ENCODE measurements around the gene XPNPEP1. TPM values are rescaled to one million over a fixed set of nuclear protein-coding genes. Genes with fewer than 3 reads are reported as not detected.

XPNPEP1 gene
- polyA plus RNA-seq, 1 donor from 2014 or later: 14.7 TPM

- no peaks in the 10 kb centered on the region for H3K4me1 Mint-ChIP-seq
- H3K9me3 Mint-ChIP-seq: peaks cover 0 to 3% (median 0%) of the 10 kb centered on the region in 3 donors
- H3K4me3 Mint-ChIP-seq: no peak overlapping the region
- peaks cover 5% of the 10 kb centered on the region for H3K36me3 Mint-ChIP-seq
- no peaks in the 10 kb centered on the region for H3K27me3 Mint-ChIP-seq
- H3K27ac Mint-ChIP-seq: no peak overlapping the region
Observed at GRCh38 chr10:109820620-109821405, 102.5 kb downstream of the XPNPEP1 start.

- no peaks in the 10 kb centered on the region for H3K27me3 Mint-ChIP-seq
- no peak overlapping the region for H3K4me3 Mint-ChIP-seq
- H3K27ac Mint-ChIP-seq: no peak overlapping the region
- H3K36me3 Mint-ChIP-seq: peaks cover 5% of the 10 kb centered on the region
- H3K4me1 Mint-ChIP-seq: no peaks in the 10 kb centered on the region
- H3K9me3 Mint-ChIP-seq: peaks cover 0 to 3% (median 0%) of the 10 kb centered on the region in 3 donors
Observed at GRCh38 chr10:109819807-109820206, 103.5 kb downstream of the XPNPEP1 start.

Other genes starting within 250 kb of the XPNPEP1 start
- gene ADD3, start 84.5 kb upstream of the XPNPEP1 start, polyA plus RNA-seq: 344 TPM